GM12878 (cell line): Measurements from ENCODE around the gene RPS5. TPM values are rescaled to one million over a fixed set of nuclear protein-coding genes. Genes with fewer than 3 reads are reported as not detected.
A peak's percentile ranks its signal among the peaks of the same experiment; 100 is the strongest.

Experiments used
- ATAC-seq: fragments of 200-7000 bp; cut with Tn5 transposase; 3 replicates; pipeline ENCODE4 v1.9.1; 2020; ENCODE audit warnings: mild to moderate bottlenecking, moderate library complexity
- BruUV-seq: library from RNA; stranded (reverse); fragments of 400-500 nt; replicated peaks from 2 replicates; lab custom pipeline; 2021; lab: Mats Ljungman, UMichigan
- CTCF ChIA-PET: fragments of 300-600 bp; sonication (Branson Sonifier 250); formaldehyde crosslinking; extraction: SDS; loops from one replicate; lab custom pipeline; 2021; ENCODE audit warnings: inconsistent platforms; lab: Yijun Ruan, JAX
- POLR2A ChIA-PET: fragments of 350-600 bp; formaldehyde crosslinking; extraction: SDS; loops from one replicate; lab custom pipeline; 2021; ENCODE audit warnings: inconsistent platforms; lab: Charles Lee
- RAD21 ChIA-PET: fragments of 300-600 bp; sonication (Branson Sonifier 250); formaldehyde crosslinking; loops from one replicate; lab custom pipeline; 2023; ENCODE audit warnings: antibody characterized with exemption; ENCODE audit not compliant: unreplicated experiment; lab: Charles Lee
- SMC1A ChIA-PET: fragments of 300-600 bp; sonication (Branson Sonifier 250); formaldehyde crosslinking; loops from one replicate; lab custom pipeline; 2023; ENCODE audit not compliant: unreplicated experiment, uncharacterized antibody; lab: Charles Lee
- DNase-seq: peaks from one replicate; pipeline ENCODE4 v3.0.0-alpha.2; 2011; ENCODE audit warnings: low read depth, low spot score
- FAIRE-seq: peaks from 3 replicates; lab custom pipeline; 2011; peaks lifted over from hg19 to GRCh38; lab: Jason Lieb, UNC
- H2AFZ ChIP-seq: 2 replicates; pipeline ENCODE4 v1.6.0; 2011; ENCODE audit warnings: low read depth, low read length, control low read depth; ENCODE audit not compliant: control insufficient read depth
- H3K27ac ChIP-seq: 2 replicates; pipeline ENCODE4 v1.5.1; 2011; ENCODE audit warnings: control low read depth; ENCODE audit not compliant: control insufficient read depth, insufficient read depth
- H3K27me3 ChIP-seq, 2 experiments: replicated peaks in 1 of 2; 2 replicates each; pipeline versions ENCODE4 v1.6.0 to v1.6.1; 2011; ENCODE audit warnings: low read length in 1 of 2; ENCODE audit not compliant: control insufficient read depth in 2 of 2, insufficient read depth in 2 of 2
- H3K36me3 ChIP-seq, 2 experiments: 2 replicates each; pipeline ENCODE4 v1.5.1; 2011; ENCODE audit warnings: low read length in 1 of 2; ENCODE audit not compliant: control insufficient read depth in 2 of 2, insufficient read depth in 2 of 2
- H3K4me1 ChIP-seq: 2 replicates; pipeline ENCODE4 v1.6.1; 2011; ENCODE audit warnings: mild to moderate bottlenecking, low read length, moderate library complexity, mixed read lengths; ENCODE audit not compliant: control insufficient read depth, insufficient read depth
- H3K4me2 ChIP-seq: 2 replicates; pipeline ENCODE4 v1.6.0; 2011; ENCODE audit warnings: control low read depth; ENCODE audit not compliant: control insufficient read depth, insufficient read depth
- H3K4me3 ChIP-seq: fragments of 200-600 bp; sonication (generic); 2 replicates; pipeline ENCODE4 v1.5.1; 2016
- H3K79me2 ChIP-seq: 2 replicates; pipeline ENCODE4 v1.6.0; 2011; ENCODE audit warnings: low read length; ENCODE audit not compliant: control insufficient read depth, insufficient read depth
- H3K9ac ChIP-seq: 2 replicates; pipeline ENCODE4 v1.8.0; 2011; ENCODE audit warnings: low read length, control low read depth, mixed read lengths; ENCODE audit not compliant: control insufficient read depth, insufficient read depth
- H3K9me3 ChIP-seq: replicated peaks from 3 replicates; pipeline ENCODE4 v1.5.1; 2011; ENCODE audit warnings: mild to moderate bottlenecking, low read length; ENCODE audit not compliant: control insufficient read depth, insufficient read depth
- H4K20me1 ChIP-seq: 2 replicates; pipeline ENCODE4 v1.6.0; 2011; ENCODE audit not compliant: control insufficient read depth, insufficient read depth
- ATF2 ChIP-seq: IDR thresholded peaks from 2 replicates; pipeline ENCODE4 v1.6.1; 2012; ENCODE audit warnings: low read length, inconsistent platforms
- BHLHE40 ChIP-seq, 2 experiments: fragments of 450-650 bp in 1 of 2; IDR thresholded peaks; 2 replicates each; pipeline ENCODE4 v1.6.1; 2011 to 2017; ENCODE audit warnings: low read depth in 2 of 2, borderline replicate concordance in 1 of 2, improper control_type of control experiment in 1 of 2, low read length in 1 of 2, mild to moderate bottlenecking in 1 of 2
- CHD2 ChIP-seq: IDR thresholded peaks from 2 replicates; pipeline ENCODE4 v1.6.1; 2011; ENCODE audit warnings: low read depth, low read length, improper control_type of control experiment, borderline replicate concordance
- DPF2 ChIP-seq: fragments of 450-650 bp; IDR thresholded peaks from 2 replicates; pipeline ENCODE4 v1.6.1; 2017; ENCODE audit warnings: mild to moderate bottlenecking
- EZH2 ChIP-seq: IDR thresholded peaks from 2 replicates; pipeline ENCODE4 v1.6.1; 2012; ENCODE audit warnings: low read depth, mild to moderate bottlenecking, control low read depth, inconsistent platforms, low read length, borderline replicate concordance; ENCODE audit not compliant: control insufficient read depth
- IKZF1 ChIP-seq: fragments of 450-650 bp; conservative IDR thresholded peaks from 2 replicates; pipeline ENCODE4 v1.6.1; 2017; ENCODE audit warnings: antibody characterized with exemption, mild to moderate bottlenecking
- LARP7 ChIP-seq: fragments of 450-650 bp; IDR thresholded peaks from 2 replicates; pipeline ENCODE4 v1.6.1; 2017; ENCODE audit warnings: mild to moderate bottlenecking
- MAX ChIP-seq: IDR thresholded peaks from 2 replicates; pipeline ENCODE4 v1.6.1; 2012; ENCODE audit warnings: low read depth, low read length, improper control_type of control experiment
- PKNOX1 ChIP-seq: fragments of 450-650 bp; IDR thresholded peaks from 2 replicates; pipeline ENCODE4 v1.6.1; 2016; ENCODE audit warnings: mild to moderate bottlenecking
- POLR2A ChIP-seq: IDR thresholded peaks from 2 replicates; pipeline ENCODE4 v1.6.1; 2011; ENCODE audit warnings: low read depth, mild to moderate bottlenecking, low read length
- POLR2AphosphoS5 ChIP-seq: IDR thresholded peaks from 2 replicates; pipeline ENCODE4 v1.6.1; 2011; ENCODE audit warnings: mild to moderate bottlenecking, low read length, inconsistent platforms
- SMAD1 ChIP-seq: fragments of 450-650 bp; IDR thresholded peaks from 2 replicates; pipeline ENCODE4 v1.6.1; 2018; ENCODE audit warnings: mild to moderate bottlenecking, low read depth; ENCODE audit not compliant: partially characterized antibody
- SMARCA5 ChIP-seq: fragments of 450-650 bp; IDR thresholded peaks from 2 replicates; pipeline ENCODE4 v1.6.1; 2017; ENCODE audit warnings: mild to moderate bottlenecking
- SP1 ChIP-seq: IDR thresholded peaks from one replicate; pipeline ENCODE4 v1.6.1; 2011; ENCODE audit warnings: low read depth, low read length
- SRF ChIP-seq, 2 experiments: IDR thresholded peaks; 2 replicates each; pipeline ENCODE4 v1.6.1; 2011; ENCODE audit warnings: low read depth in 2 of 2, low read length in 2 of 2, mild to moderate bottlenecking in 1 of 2, moderate library complexity in 1 of 2
- TCF12 ChIP-seq: IDR thresholded peaks from 2 replicates; pipeline ENCODE4 v1.6.1; 2011; ENCODE audit warnings: low read depth, mild to moderate bottlenecking, low read length
- ZNF24 ChIP-seq: fragments of 450-650 bp; IDR thresholded peaks from 2 replicates; pipeline ENCODE4 v1.6.1; 2017; ENCODE audit warnings: antibody characterized with exemption, mild to moderate bottlenecking
- WGBS: methylation state at CpG from one replicate; pipeline ENCODE4 v1.1.6; 2016; ENCODE audit warnings: low lambda C conversion rate; ENCODE audit not compliant: insufficient replicate concordance, insufficient coverage; ENCODE audit errors: missing lambda C conversion rate; 5-methylcytosine and 5-hydroxymethylcytosine counted together
- in situ Hi-C: fragments of 300-500 bp; cut with MboI; formaldehyde crosslinking; loops from 9 replicates; pipeline ENCODE4 v1.14.3; 2018; ENCODE audit warnings: mixed read lengths
- intact Hi-C: fragments of 100-400 bp; cut with micrococcal nuclease; formaldehyde crosslinking; loops from one replicate; pipeline ENCODE4 v1.14.2; 2022; ENCODE audit not compliant: unreplicated experiment
- polyA plus RNA-seq, 11 experiments: library from polyadenylated mRNA; depleted of rRNA in 4 of 11; unstranded in 6 of 11; stranded (reverse) in 5 of 11; fragments of >200 nt; fragmentation: Nextera tagmentation in 4 of 11; fragmentation: Illumina TruSeq in 1 of 11; extraction: Ambion mirVana in 4 of 11; extraction: Trizol in 1 of 11; gene quantifications; 1 replicate in 1 of 11; 2 replicates in 10 of 11; pipeline versions ENCODE4 v1.2.1 to v1.2.3, GENCODE V29; 2011 to 2016; ENCODE audit warnings: inconsistent platforms in 2 of 11, missing spikeins in 2 of 11, low read depth in 1 of 11
- total RNA-seq, 4 experiments: library from RNA; depleted of rRNA in 3 of 4; stranded (reverse); fragments of >200 nt in 3 of 4; fragmentation: Illumina TruSeq in 1 of 4; extraction: Trizol in 1 of 4; gene quantifications; 2 replicates each; pipeline versions ENCODE4 v1.2.1 to v1.2.3, GENCODE V29; 2013 to 2021
- TF ChIP-seq, protein P1 (sequence below): fragments of 450-650 bp; conservative IDR thresholded peaks from 2 replicates; pipeline ENCODE4 v1.6.1; 2017; ENCODE audit warnings: mild to moderate bottlenecking, moderate library complexity

Gene RPS5
- total and polyA plus RNA-seq, 10 of the 15 experiments (the other 5 are each of a cell fraction or from before 2014, with no cell fraction given) = 1,284 to 3,652 (median 1,922) TPM

- H3K9ac ChIP-seq = peak overlapping the region; percentile 68
- H3K9me3 ChIP-seq = no peaks in the 10 kb centered on the region
- H2AFZ ChIP-seq = peak overlapping the region; percentile 93
- in situ Hi-C loops (no loop called here), intact Hi-C loops (no loop called here)
- ChIA-PET CTCF (interaction anchor here (0.6 to 2.6 kb wide), 8 partner anchors 14 to 882 kb away, joined by 3 to 13 read pairs (median 4); partner anchors contain the start of genes ZBTB45, ZNF497 and ZSCAN22), RAD21 (interaction anchor here (1.0 to 3.6 kb wide), 4 partner anchors 15 to 174 kb away, joined by 3 to 18 read pairs (median 6); partner anchors contain the start of genes ZNF497 and ZSCAN22), POLR2A (interaction anchor here (0.6 to 3.6 kb wide), 14 partner anchors 9 to 431 kb away, joined by 3 to 37 read pairs (median 4); partner anchors contain the start of genes TRIM28, ZNF417, ZNF497 and ZNF584), SMC1A (interaction anchor here (1.1 to 3.0 kb wide), 6 partner anchors 14 to 41 kb away, joined by 3 to 17 read pairs (median 4); partner anchors contain the start of genes ZNF497 and ZSCAN22)
- peak; percentile 98 for ATAC-seq
- H4K20me1 ChIP-seq = no peaks in the 10 kb centered on the region
- H3K27ac ChIP-seq = peak overlapping the region; percentile 44; the same call in 1 of the 2 replicates
- DNase-seq = no peak
- peak overlapping the region; percentile 87 for H3K4me3 ChIP-seq
- no peaks in the 10 kb centered on the region; the same call in 1 of the 2 replicates for H3K79me2 ChIP-seq
- H3K27me3 ChIP-seq = no peaks in the 10 kb centered on the region
- peak overlapping the region; percentile 86 for H3K4me2 ChIP-seq
- TSS peak; percentile 95 for BruUV-seq
- 0 out of 2 replicates have a peak, but pooled peaks cover 3% of the 10 kb centered on the region for H3K4me1 ChIP-seq
- no peaks in the 10 kb centered on the region for H3K36me3 ChIP-seq
- WGBS = 23% methylated on average over 63 of the region's 82 CpGs
- FAIRE-seq = no peak
- peak; percentile 76; the same call in 1 of the 2 replicates for TF ChIP-seq LARP7
- 0 out of 2 replicates have a peak, but pooled peaks have one; percentile 45 for TF ChIP-seq CHD2
- peak; percentile 76 for TF ChIP-seq POLR2A
- peak; percentile 62 for TF ChIP-seq SP1
- TF ChIP-seq IKZF1 = peak; percentile 96
- peak; percentile 55; the same call in 1 of the 2 replicates for TF ChIP-seq DPF2
- TF ChIP-seq SRF (IDR thresholded peaks at IDR 0.05; ENCODE audit: low read depth in 2 of 2, low read length in 2 of 2) = no peak
- TF ChIP-seq SMAD1 = no peak
- TF ChIP-seq MAX = peak; percentile 10; the same call in 1 of the 2 replicates
- TF ChIP-seq, protein P1, sequence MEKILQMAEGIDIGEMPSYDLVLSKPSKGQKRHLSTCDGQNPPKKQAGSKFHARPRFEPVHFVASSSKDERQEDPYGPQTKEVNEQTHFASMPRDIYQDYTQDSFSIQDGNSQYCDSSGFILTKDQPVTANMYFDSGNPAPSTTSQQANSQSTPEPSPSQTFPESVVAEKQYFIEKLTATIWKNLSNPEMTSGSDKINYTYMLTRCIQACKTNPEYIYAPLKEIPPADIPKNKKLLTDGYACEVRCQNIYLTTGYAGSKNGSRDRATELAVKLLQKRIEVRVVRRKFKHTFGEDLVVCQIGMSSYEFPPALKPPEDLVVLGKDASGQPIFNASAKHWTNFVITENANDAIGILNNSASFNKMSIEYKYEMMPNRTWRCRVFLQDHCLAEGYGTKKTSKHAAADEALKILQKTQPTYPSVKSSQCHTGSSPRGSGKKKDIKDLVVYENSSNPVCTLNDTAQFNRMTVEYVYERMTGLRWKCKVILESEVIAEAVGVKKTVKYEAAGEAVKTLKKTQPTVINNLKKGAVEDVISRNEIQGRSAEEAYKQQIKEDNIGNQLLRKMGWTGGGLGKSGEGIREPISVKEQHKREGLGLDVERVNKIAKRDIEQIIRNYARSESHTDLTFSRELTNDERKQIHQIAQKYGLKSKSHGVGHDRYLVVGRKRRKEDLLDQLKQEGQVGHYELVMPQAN = peak; percentile 76
- TF ChIP-seq BHLHE40 (IDR thresholded peaks at IDR 0.05; ENCODE audit: borderline replicate concordance in 1 of 2, low read depth in 2 of 2, low read length in 1 of 2) = peak; percentile 96
- 0 out of 2 replicates have a peak, but pooled peaks have one; percentile 4 for TF ChIP-seq TCF12
- 0 out of 2 replicates have a peak, but pooled peaks have one; percentile 13 for TF ChIP-seq PKNOX1
- no peak for TF ChIP-seq EZH2
- TF ChIP-seq ATF2 = no peak
- peak; percentile 66; the same call in 1 of the 2 replicates for TF ChIP-seq ZNF24
- peak; percentile 23; the same call in 1 of the 2 replicates for TF ChIP-seq SMARCA5
- TF ChIP-seq POLR2AphosphoS5 = peak; percentile 54; the same call in 1 of the 2 replicates
These were observed 39.8 kb upstream of the RPS5 start for GRCh38 chr19:58346961-58347929.
